Renal cortical epithelial cell (primary cell): ENCODE measurements around the gene EMILIN2. TPM values are rescaled to one million over a fixed set of nuclear protein-coding genes. Genes with fewer than 3 reads are reported as not detected.
"Not testable (repeated sequence)": the region's sequence is repeated elsewhere in the genome, so short reads cannot be mapped to it uniquely, and the experiment has no call there.

Source experiments
- DNase-seq: peaks from one replicate; pipeline ENCODE4 v3.0.0-alpha.2; 2011; ENCODE audit warnings: low read depth
- total RNA-seq: library from RNA; depleted of rRNA; stranded (reverse); fragments of >200 nt; gene quantifications from 2 replicates; pipeline ENCODE4 v1.2.3, GENCODE V29; 2014

The EMILIN2 gene
- total RNA-seq, 1 donor from 2014 or later, result 4.0 TPM

GRCh38 chr18:2915486-2915885 is 68.7 kb downstream of the EMILIN2 start:
- DNase-seq, result not testable (repeated sequence)

GRCh38 chr18:2916184-2916583 is 69.4 kb downstream of the EMILIN2 start:
- DNase-seq, result no peak

- peak; percentile 47 for DNase-seq
These were observed 70.6 kb downstream of the EMILIN2 start for GRCh38 chr18:2917259-2918047.

- no peak for DNase-seq
These were observed 72.2 kb downstream of the EMILIN2 start for GRCh38 chr18:2918761-2919550.

- DNase-seq, result no peak
These were observed 72.8 kb downstream of the EMILIN2 start for GRCh38 chr18:2919600-2919999.

GRCh38 chr18:2920027-2920426 is 73.2 kb downstream of the EMILIN2 start:
- DNase-seq, result no peak

- DNase-seq, result no peak
These were observed 73.9 kb downstream of the EMILIN2 start for GRCh38 chr18:2920546-2921343.

GRCh38 chr18:2921778-2922177 is 75.0 kb downstream of the EMILIN2 start:
- DNase-seq, result no peak

- no peak for DNase-seq
These were observed 76.7 kb downstream of the EMILIN2 start for GRCh38 chr18:2923464-2923863.

- DNase-seq, result no peak
These were observed 78.1 kb downstream of the EMILIN2 start for GRCh38 chr18:2924920-2925319.

- no peak for DNase-seq
These were observed 79.7 kb downstream of the EMILIN2 start for GRCh38 chr18:2926528-2926927.

- DNase-seq, result no peak
These were observed 80.9 kb downstream of the EMILIN2 start for GRCh38 chr18:2927745-2928144.

- DNase-seq, result peak; percentile 66
These were observed 85.7 kb downstream of the EMILIN2 start for GRCh38 chr18:2932247-2933181.

- DNase-seq, result no peak
These were observed 87.2 kb downstream of the EMILIN2 start for GRCh38 chr18:2933995-2934394.

GRCh38 chr18:2935438-2936192 is 88.8 kb downstream of the EMILIN2 start:
- no peak for DNase-seq

- DNase-seq, result peak; percentile 99
These were observed 92.5 kb downstream of the EMILIN2 start for GRCh38 chr18:2939317-2939716.

GRCh38 chr18:2948038-2948437 is 101.2 kb downstream of the EMILIN2 start:
- DNase-seq, result peak; percentile 59

- DNase-seq, result no peak
These were observed 105.8 kb downstream of the EMILIN2 start for GRCh38 chr18:2952605-2953004.

- DNase-seq, result no peak
These were observed 107.3 kb downstream of the EMILIN2 start for GRCh38 chr18:2953935-2954653.
